HepG2 (cell line): ENCODE measurements around the gene TMEM80. TPM values are rescaled to one million over a fixed set of nuclear protein-coding genes. Genes with fewer than 3 reads are reported as not detected.
A peak's percentile ranks its signal among the peaks of the same experiment; 100 is the strongest.

Source experiments
- ATAC-seq: fragments of 200-7000 bp; cut with Tn5 transposase; 3 replicates; pipeline ENCODE4 v1.9.1; 2020; ENCODE audit warnings: mild to moderate bottlenecking, moderate library complexity
- BruUV-seq: library from RNA; stranded (reverse); fragments of 400-500 nt; replicated peaks from 2 replicates; lab custom pipeline; 2021; lab: Mats Ljungman, UMichigan
- CTCF ChIA-PET: fragments of 300-600 bp; formaldehyde crosslinking; extraction: SDS; loops from one replicate; lab custom pipeline; 2021; ENCODE audit warnings: low total read pairs, inconsistent platforms, low intra/inter-chr PET ratio; lab: Yijun Ruan, JAX
- POLR2A ChIA-PET: fragments of 350-600 bp; sonication (Branson Sonifier 250); formaldehyde crosslinking; loops from one replicate; lab custom pipeline; 2020; ENCODE audit warnings: antibody characterized with exemption, inconsistent platforms; lab: Yijun Ruan, JAX
- DNase-seq: peaks from one replicate; pipeline ENCODE4 v3.0.0-alpha.2; 2015; ENCODE audit warnings: low spot score
- FAIRE-seq: peaks from 3 replicates; lab custom pipeline; 2011; peaks lifted over from hg19 to GRCh38; lab: Jason Lieb, UNC
- H2AFZ ChIP-seq: one replicate; pipeline ENCODE4 v1.6.1; 2011; ENCODE audit warnings: low read length, inconsistent platforms
- H3K27ac ChIP-seq: fragments of 300-600 bp; 3 replicates; pipeline ENCODE4 v1.8.0; 2011; ENCODE audit warnings: mixed run types, mild to moderate bottlenecking, mixed read lengths, low read length, inconsistent platforms; ENCODE audit not compliant: insufficient read depth; ENCODE audit errors: extremely low read length
- H3K27me3 ChIP-seq, 2 experiments: fragments of 200-600 bp in 1 of 2; 2 replicates in 1 of 2; 3 replicates in 1 of 2; pipeline versions ENCODE4 v1.6.0 to v1.8.0; 2011; ENCODE audit warnings: low read length in 2 of 2, mild to moderate bottlenecking in 2 of 2, moderate library complexity in 2 of 2, inconsistent platforms in 1 of 2; ENCODE audit not compliant: insufficient read depth in 2 of 2, control insufficient read depth in 1 of 2
- H3K36me3 ChIP-seq, 2 experiments: fragments of 200-600 bp in 1 of 2; replicated peaks in 1 of 2; 2 replicates in 1 of 2; 3 replicates in 1 of 2; pipeline versions ENCODE4 v1.5.1 to v1.8.0; 2011; ENCODE audit warnings: low read length in 2 of 2, inconsistent platforms in 1 of 2; ENCODE audit not compliant: insufficient read depth in 2 of 2, control insufficient read depth in 1 of 2
- H3K4me1 ChIP-seq: 2 replicates; pipeline ENCODE4 v1.5.1; 2012; ENCODE audit warnings: low read length, inconsistent platforms; ENCODE audit not compliant: insufficient read depth
- H3K4me2 ChIP-seq: 2 replicates; pipeline ENCODE4 v1.6.0; 2011; ENCODE audit warnings: low read depth, low read length, inconsistent platforms
- H3K4me3 ChIP-seq, 3 experiments: fragments of 200-600 bp in 1 of 3; sonication (generic), shearing (Covaris generic) in 1 of 3; replicated peaks in 1 of 3; 2 replicates each; pipeline ENCODE4 v1.5.1; 2011 to 2016; ENCODE audit warnings: low read length in 3 of 3, inconsistent platforms in 2 of 3, low read depth in 2 of 3, mild to moderate bottlenecking in 2 of 3, control low read depth in 1 of 3, mixed read lengths in 1 of 3; ENCODE audit not compliant: insufficient read depth in 1 of 3
- H3K79me2 ChIP-seq: one replicate; pipeline ENCODE4 v1.6.1; 2011; ENCODE audit warnings: low read length, inconsistent platforms; ENCODE audit not compliant: insufficient read depth
- H3K9ac ChIP-seq: 2 replicates; pipeline ENCODE4 v1.6.0; 2011; ENCODE audit warnings: mild to moderate bottlenecking, low read depth, low read length, inconsistent platforms; ENCODE audit not compliant: insufficient read depth
- H3K9me3 ChIP-seq: 2 replicates; pipeline ENCODE4 v1.5.1; 2012; ENCODE audit warnings: mild to moderate bottlenecking, low read length
- H4K20me1 ChIP-seq: 2 replicates; pipeline ENCODE4 v1.6.0; 2011; ENCODE audit warnings: inconsistent platforms, mild to moderate bottlenecking, low read length, moderate library complexity; ENCODE audit not compliant: insufficient read depth
- CEBPG ChIP-seq: IDR thresholded peaks from 2 replicates; pipeline ENCODE4 v1.6.1; 2016
- HDAC1 ChIP-seq: sonication (generic); formaldehyde crosslinking; IDR thresholded peaks from 2 replicates; pipeline ENCODE4 v1.5.1; 2020; ENCODE audit warnings: mild to moderate bottlenecking, missing genetic modification reagents
- IKZF4 ChIP-seq: sonication (generic); formaldehyde crosslinking; IDR thresholded peaks from 2 replicates; pipeline ENCODE4 v1.5.1; 2020; ENCODE audit warnings: borderline replicate concordance, mild to moderate bottlenecking, low read depth, missing genetic modification reagents; ENCODE audit errors: not compliant biosample characterization
- MTA1 ChIP-seq: sonication (generic); formaldehyde crosslinking; IDR thresholded peaks from 2 replicates; pipeline ENCODE4 v1.4.0; 2020; ENCODE audit warnings: missing genetic modification reagents, mild to moderate bottlenecking, borderline replicate concordance
- NCOA1 ChIP-seq: sonication (generic); formaldehyde crosslinking; IDR thresholded peaks from 2 replicates; pipeline ENCODE4 v1.9.0; 2021; ENCODE audit warnings: missing genetic modification reagents
- PHF21A ChIP-seq: sonication (generic); formaldehyde crosslinking; IDR thresholded peaks from 2 replicates; pipeline ENCODE4 v1.5.0; 2020; ENCODE audit warnings: mild to moderate bottlenecking, missing genetic modification reagents
- SAP130 ChIP-seq: IDR thresholded peaks from 2 replicates; pipeline ENCODE4 v1.6.1; 2016; ENCODE audit warnings: low read depth
- STAG1 ChIP-seq: sonication (generic); formaldehyde crosslinking; IDR thresholded peaks from 2 replicates; pipeline ENCODE4 v1.4.0; 2020; ENCODE audit warnings: missing genetic modification reagents
- ZBED4 ChIP-seq: sonication (generic); formaldehyde crosslinking; IDR thresholded peaks from 2 replicates; pipeline ENCODE4 v1.4.0; 2020; ENCODE audit warnings: missing genetic modification reagents, borderline replicate concordance
- ZFX ChIP-seq: sonication (generic); formaldehyde crosslinking; IDR thresholded peaks from 2 replicates; pipeline ENCODE4 v1.4.0; 2020; ENCODE audit warnings: mild to moderate bottlenecking, low read depth, missing genetic modification reagents, moderate library complexity
- ZNF136 ChIP-seq: sonication (generic); formaldehyde crosslinking; IDR thresholded peaks from 2 replicates; pipeline ENCODE4 v1.8.1; 2022; ENCODE audit warnings: low read depth, mild to moderate bottlenecking, moderate library complexity, missing genetic modification reagents
- ZNF260 ChIP-seq: sonication (generic); formaldehyde crosslinking; IDR thresholded peaks from 2 replicates; pipeline ENCODE4 v1.4.0; 2020; ENCODE audit warnings: missing genetic modification reagents, low read depth, mild to moderate bottlenecking, borderline replicate concordance
- ZNF574 ChIP-seq: sonication (generic); formaldehyde crosslinking; IDR thresholded peaks from 2 replicates; pipeline ENCODE4 v1.4.0; 2020; ENCODE audit warnings: missing genetic modification reagents
- ZNF577 ChIP-seq: sonication (generic); formaldehyde crosslinking; IDR thresholded peaks from 2 replicates; pipeline ENCODE4 v1.4.0; 2020; ENCODE audit warnings: mild to moderate bottlenecking, low read depth, missing genetic modification reagents, borderline replicate concordance
- ZNF672 ChIP-seq: sonication (generic); formaldehyde crosslinking; IDR thresholded peaks from 2 replicates; pipeline ENCODE4 v1.8.1; 2022; ENCODE audit warnings: missing genetic modification reagents
- ZNF761 ChIP-seq: sonication (generic); formaldehyde crosslinking; conservative IDR thresholded peaks from 2 replicates; pipeline ENCODE4 v1.4.0; 2020; ENCODE audit warnings: mild to moderate bottlenecking, missing genetic modification reagents
- ZSCAN25 ChIP-seq: sonication (generic); formaldehyde crosslinking; IDR thresholded peaks from 2 replicates; pipeline ENCODE4 v1.8.0; 2022; ENCODE audit warnings: mild to moderate bottlenecking, missing genetic modification reagents
- WGBS: methylation state at CpG from one replicate; pipeline ENCODE4 v1.1.6; 2017; ENCODE audit warnings: low lambda C conversion rate; 5-methylcytosine and 5-hydroxymethylcytosine counted together
- in situ Hi-C: cut with HindIII; loops from 2 replicates; pipeline ENCODE4 v1.10.0; 2017; ENCODE audit warnings: low pct_unique_long_range_greater_than_20kb; ENCODE audit not compliant: extremely low pct_ligation_motif_present
- intact Hi-C: fragments of 100-400 bp; cut with micrococcal nuclease; formaldehyde crosslinking; loops from one replicate; pipeline ENCODE4 v1.10.0; 2022; ENCODE audit not compliant: unreplicated experiment
- polyA plus RNA-seq, 8 experiments: library from polyadenylated mRNA; depleted of rRNA in 3 of 8; stranded (reverse) in 7 of 8; unstranded in 1 of 8; fragments of >200 nt; fragmentation: Illumina TruSeq in 4 of 8; extraction: Trizol in 4 of 8; gene quantifications; 2 replicates each; pipeline versions ENCODE4 v1.2.1 to v1.2.3, GENCODE V29; 2011 to 2016; ENCODE audit warnings: low read depth in 4 of 8, missing spikeins in 1 of 8, mixed read lengths in 1 of 8; ENCODE audit not compliant: insufficient read depth in 1 of 8
- total RNA-seq, 5 experiments: library from RNA; depleted of rRNA; stranded (reverse); fragments of >200 nt; fragmentation: Illumina TruSeq; extraction: Trizol; gene quantifications; 2 replicates each; pipeline ENCODE4 v1.2.3, GENCODE V29; 2016; ENCODE audit warnings: low read depth in 1 of 5

TMEM80 gene
- total and polyA plus RNA-seq, 2 of the 13 experiments (the other 11 are each of a cell fraction or from before 2014, with no cell fraction given): 5.6 to 17.1 TPM

GRCh38 chr11:657691-658126, 37.9 kb upstream of the TMEM80 start:
- Histone ChIP-seq H3K9me3 (no peaks in the 10 kb centered on the region), H4K20me1 (peaks cover 17% of the 10 kb centered on the region; the same call in 1 of the 2 replicates), H3K4me2 (peak overlapping the region; percentile 57), H2AFZ (no peak overlapping the region), H3K9ac (peak overlapping the region; percentile 45; the same call in 1 of the 2 replicates), H3K4me3 (peak overlapping the region in 1 of 3 experiments; percentile 23; a peak in 1 of 6 replicates), H3K27ac (peak overlapping the region; percentile 60), H3K4me1 (peaks cover 47% of the 10 kb centered on the region), H3K27me3 (no peaks in the 10 kb centered on the region), H3K36me3 (peaks cover 16 to 36% of the 10 kb centered on the region in 2 experiments; a peak in 4 of 5 replicates), H3K79me2 (no peaks in the 10 kb centered on the region)
- FAIRE-seq (peak; percentile 39), ATAC-seq (peak; percentile 55), DNase-seq (peak; percentile 71)
- no TSS peak for BruUV-seq
- in situ Hi-C loops (loop anchor here (5.0 kb wide), 1 partner anchor 70 kb away; no protein-coding TSS in a partner anchor), intact Hi-C loops (loop anchor here (10.0 kb wide), 1 partner anchor 47 kb away; the partner anchor contains the start of gene EPS8L2)
- POLR2A ChIA-PET: interaction anchor here (1.1 to 1.2 kb wide), 2 partner anchors 48 to 82 kb away, joined by 3 read pairs; partner anchors contain the start of genes EPS8L2 and PHRF1
- CTCF ChIA-PET: no interaction called here
- WGBS: 37% methylated on average over 14 of the region's 14 CpGs
- TF ChIP-seq CEBPG (CRISPR knock-in tag) (no peak), ZFX (CRISPR knock-in tag) (peak; percentile 46; the same call in 1 of the 2 replicates), ZNF672 (no peak), ZNF260 (CRISPR knock-in tag) (no peak), ZNF577 (CRISPR knock-in tag) (no peak), PHF21A (CRISPR knock-in tag) (no peak), MTA1 (no peak), ZNF574 (CRISPR knock-in tag) (peak; percentile 29; the same call in 1 of the 2 replicates), HDAC1 (CRISPR knock-in tag) (peak; percentile 51), ZNF761 (CRISPR knock-in tag) (no peak), SAP130 (peak; percentile 69), STAG1 (CRISPR knock-in tag) (peak; percentile 31), ZBED4 (CRISPR knock-in tag) (no peak), IKZF4 (no peak), ZNF136 (CRISPR knock-in tag) (no peak), NCOA1 (CRISPR knock-in tag) (no peak), ZSCAN25 (CRISPR knock-in tag) (peak; percentile 86)
